Ovary (tissue), 3 donors: ENCODE data around the gene RNF182.

Experiments used
- EP300 ChIP-seq: sonication (generic); formaldehyde crosslinking; IDR thresholded peaks from one replicate; pipeline ENCODE4 v1.6.1; 2017; ENCODE audit warnings: antibody characterized with exemption
- POLR2A ChIP-seq: fragments of 450-650 bp; IDR thresholded peaks from one replicate; pipeline ENCODE4 v1.6.1; 2017; ENCODE audit warnings: antibody characterized with exemption, mild to moderate bottlenecking, moderate library complexity
- TF ChIP-seq, protein P1 (sequence below), 3 donors: fragments of 450-650 bp in 2 of 3; fragments of 200-600 bp in 1 of 3; IDR thresholded peaks; one replicate each; pipeline versions ENCODE4 v1.5.1 to v1.8.0; 2016 to 2022; ENCODE audit warnings: antibody characterized with exemption in 3 of 3, mild to moderate bottlenecking in 1 of 3
- donor health status: DM: no; HTN: no; CAD: no.

DNA sequence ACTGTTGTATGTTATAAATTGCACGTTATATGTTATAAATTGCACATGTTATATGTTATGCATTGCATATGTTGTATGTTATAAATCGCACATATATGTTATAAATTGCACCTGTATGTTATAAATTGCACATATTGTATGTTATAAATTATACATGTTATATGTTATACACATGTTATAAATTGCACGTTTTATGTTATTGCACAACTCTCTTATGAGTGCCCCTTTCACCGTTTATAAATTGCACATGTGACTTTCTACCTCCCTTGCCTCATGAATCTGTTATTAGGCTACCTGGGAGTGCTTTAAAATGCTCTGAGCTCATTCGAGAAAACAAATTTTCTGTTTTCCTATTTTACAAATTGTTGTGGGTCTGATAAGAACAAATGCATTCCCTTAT, 84.1 kb downstream of the RNF182 start:
- TF ChIP-seq, protein P1, sequence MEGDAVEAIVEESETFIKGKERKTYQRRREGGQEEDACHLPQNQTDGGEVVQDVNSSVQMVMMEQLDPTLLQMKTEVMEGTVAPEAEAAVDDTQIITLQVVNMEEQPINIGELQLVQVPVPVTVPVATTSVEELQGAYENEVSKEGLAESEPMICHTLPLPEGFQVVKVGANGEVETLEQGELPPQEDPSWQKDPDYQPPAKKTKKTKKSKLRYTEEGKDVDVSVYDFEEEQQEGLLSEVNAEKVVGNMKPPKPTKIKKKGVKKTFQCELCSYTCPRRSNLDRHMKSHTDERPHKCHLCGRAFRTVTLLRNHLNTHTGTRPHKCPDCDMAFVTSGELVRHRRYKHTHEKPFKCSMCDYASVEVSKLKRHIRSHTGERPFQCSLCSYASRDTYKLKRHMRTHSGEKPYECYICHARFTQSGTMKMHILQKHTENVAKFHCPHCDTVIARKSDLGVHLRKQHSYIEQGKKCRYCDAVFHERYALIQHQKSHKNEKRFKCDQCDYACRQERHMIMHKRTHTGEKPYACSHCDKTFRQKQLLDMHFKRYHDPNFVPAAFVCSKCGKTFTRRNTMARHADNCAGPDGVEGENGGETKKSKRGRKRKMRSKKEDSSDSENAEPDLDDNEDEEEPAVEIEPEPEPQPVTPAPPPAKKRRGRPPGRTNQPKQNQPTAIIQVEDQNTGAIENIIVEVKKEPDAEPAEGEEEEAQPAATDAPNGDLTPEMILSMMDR (IDR thresholded peaks at IDR 0.05): no peak
- TF ChIP-seq POLR2A: no peak
- TF ChIP-seq EP300: no peak
